Hippocampal formation (tissue), 2 donors: ENCODE data around the gene ALK.

Experiments
- DNase-seq, 2 donors: peaks; one replicate each; lab custom pipeline; 2025; lab: John Stamatoyannopoulos, UW

ALK gene

GRCh38 chr2:29921560-29921915 is at the start of gene ALK:
Gene ALK (minus strand): TSS chr2:29921586. CDS start chr2:29920659, 927 bp downstream.
- DNase-seq, result peak; percentile 84 to 88

GRCh38 chr2:29966266-29966665 is 44.9 kb upstream of the ALK start:
- no peak for DNase-seq

GRCh38 chr2:29963972-29964570 is 42.7 kb upstream of the ALK start:
- no peak for DNase-seq

- DNase-seq, result no peak
Observed at GRCh38 chr2:29962922-29963321, 41.5 kb upstream of the ALK start.

- DNase-seq, result peak in 1 of 2 donors; percentile 19
Observed at GRCh38 chr2:29954316-29954715, 32.9 kb upstream of the ALK start.

GRCh38 chr2:29952973-29953372 is 31.6 kb upstream of the ALK start:
- DNase-seq, result no peak

- DNase-seq, result no peak
Observed at GRCh38 chr2:29951576-29951975, 30.2 kb upstream of the ALK start.

GRCh38 chr2:29950481-29950880 is 29.1 kb upstream of the ALK start:
- DNase-seq, result no peak

GRCh38 chr2:29949042-29949441 is 27.7 kb upstream of the ALK start:
- DNase-seq, result no peak

GRCh38 chr2:29946505-29946904 is 25.1 kb upstream of the ALK start:
- DNase-seq, result no peak

- no peak for DNase-seq
Observed at GRCh38 chr2:29942711-29943110, 21.3 kb upstream of the ALK start.

GRCh38 chr2:29940706-29941105 is 19.3 kb upstream of the ALK start:
- peak in 1 of 2 donors; percentile 17 for DNase-seq

- DNase-seq, result no peak
Observed at GRCh38 chr2:29936020-29936419, 14.6 kb upstream of the ALK start.

GRCh38 chr2:29931818-29932217 is 10.4 kb upstream of the ALK start:
- no peak for DNase-seq

GRCh38 chr2:29923110-29923721 is 1.8 kb upstream of the ALK start:
- DNase-seq, result peak; percentile 42 to 55

GRCh38 chr2:29922605-29923004 is 1.2 kb upstream of the ALK start:
- DNase-seq, result no peak

GRCh38 chr2:29920631-29921559 is 491 bp downstream of the ALK start:
- no peak for DNase-seq

- peak in 1 of 2 donors; percentile 40 for DNase-seq
Observed at GRCh38 chr2:29920130-29920577, 1.2 kb downstream of the ALK start.

GRCh38 chr2:29918941-29919340 is 2.4 kb downstream of the ALK start:
- no peak for DNase-seq

- DNase-seq, result no peak
Observed at GRCh38 chr2:29917781-29918180, 3.6 kb downstream of the ALK start.

- DNase-seq, result no peak
Observed at GRCh38 chr2:29916571-29916970, 4.8 kb downstream of the ALK start.

- no peak for DNase-seq
Observed at GRCh38 chr2:29910960-29911359, 10.4 kb downstream of the ALK start.

GRCh38 chr2:29910465-29910864 is 10.9 kb downstream of the ALK start:
- no peak for DNase-seq
